Right hindlimb (tissue), 1 donor: ENCODE measurements around the gene ATP8A2.
A peak's percentile ranks its signal among the peaks of the same experiment; 100 is the strongest.
"Not testable (repeated sequence)": the region's sequence is repeated elsewhere in the genome, so short reads cannot be mapped to it uniquely, and the experiment has no call there.

ENCODE experiments used
- DNase-seq: peaks from one replicate; pipeline ENCODE4 v3.0.0-alpha.2; 2018

ATP8A2 gene

DNA sequence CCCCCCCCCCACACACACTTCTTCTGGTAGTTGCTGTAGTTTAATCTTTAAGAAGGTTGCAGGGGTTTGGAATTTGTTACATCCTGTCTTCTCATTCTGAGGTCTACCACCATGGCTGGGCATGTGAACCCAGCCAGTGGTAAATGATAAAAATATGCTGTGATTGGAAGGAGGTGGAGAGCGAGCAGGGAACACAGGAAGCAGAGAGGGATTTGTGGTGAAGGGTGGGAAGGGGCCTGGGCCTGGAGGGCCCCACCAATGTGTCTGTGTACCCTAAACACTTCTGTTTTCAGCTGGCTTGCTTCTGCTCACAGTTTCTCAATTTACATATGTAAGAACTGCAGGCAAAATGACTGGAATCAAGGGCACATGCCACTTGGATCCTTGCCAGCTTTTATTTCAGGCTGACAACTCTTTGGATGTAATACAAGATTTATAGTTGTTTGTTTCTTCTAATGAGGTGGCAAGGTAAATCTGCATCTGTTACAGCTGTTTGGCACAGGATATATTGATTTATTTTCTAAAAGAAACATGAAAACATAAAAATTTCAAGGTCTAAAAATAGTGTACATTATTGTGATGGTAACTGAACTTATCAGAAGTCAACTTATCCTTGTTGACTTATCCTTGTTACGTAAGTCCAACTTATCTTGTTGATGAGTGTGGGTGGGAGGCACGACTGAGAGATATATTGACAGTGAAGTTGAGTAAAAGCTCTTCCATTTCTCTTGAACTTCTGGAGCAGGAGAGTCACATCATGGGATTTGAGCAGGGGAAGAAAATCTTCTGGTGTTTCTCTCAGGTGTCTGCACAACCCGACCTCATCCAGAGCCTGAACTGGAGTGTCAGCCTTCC, 366.8 kb downstream of the ATP8A2 start:
- peak; percentile 38 for DNase-seq

DNA sequence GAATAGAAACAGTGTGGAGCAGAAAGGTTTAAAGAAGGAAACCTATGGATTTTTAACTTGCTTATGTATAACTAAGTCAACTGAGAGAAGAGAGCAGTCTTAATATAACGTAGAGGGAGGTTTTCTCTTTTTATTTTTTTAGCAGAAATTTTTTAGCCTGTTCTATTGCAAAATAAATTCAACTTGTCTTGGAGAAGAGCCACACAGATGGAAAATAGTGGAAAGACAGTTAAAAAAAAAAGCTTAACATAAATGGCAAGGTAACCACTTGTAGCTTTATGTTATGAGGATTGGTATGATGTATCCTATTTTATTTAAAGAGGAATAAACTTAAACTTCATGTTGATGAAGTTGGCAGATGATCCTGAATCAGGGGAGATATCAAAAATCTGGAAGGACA, 367.6 kb downstream of the ATP8A2 start:
- no peak for DNase-seq

DNA sequence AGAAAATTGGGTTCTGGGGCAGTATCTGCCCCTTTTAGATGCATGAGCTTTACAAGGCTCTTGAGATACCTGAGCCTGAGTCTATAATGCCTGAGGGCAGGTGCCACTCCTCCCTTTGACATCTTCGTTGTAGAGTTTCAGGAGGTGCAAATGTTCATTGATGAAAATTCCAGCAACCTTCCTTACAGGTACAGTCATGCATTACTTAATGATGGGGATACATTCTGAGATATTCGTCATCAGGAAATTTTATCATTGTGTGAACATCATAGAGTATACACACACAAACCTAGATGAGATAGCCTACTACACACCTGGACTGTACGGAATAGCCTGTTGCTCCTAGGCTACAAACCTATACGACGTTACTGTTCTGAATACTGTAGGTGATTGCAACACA, 370.0 kb downstream of the ATP8A2 start:
- no peak for DNase-seq

DNA sequence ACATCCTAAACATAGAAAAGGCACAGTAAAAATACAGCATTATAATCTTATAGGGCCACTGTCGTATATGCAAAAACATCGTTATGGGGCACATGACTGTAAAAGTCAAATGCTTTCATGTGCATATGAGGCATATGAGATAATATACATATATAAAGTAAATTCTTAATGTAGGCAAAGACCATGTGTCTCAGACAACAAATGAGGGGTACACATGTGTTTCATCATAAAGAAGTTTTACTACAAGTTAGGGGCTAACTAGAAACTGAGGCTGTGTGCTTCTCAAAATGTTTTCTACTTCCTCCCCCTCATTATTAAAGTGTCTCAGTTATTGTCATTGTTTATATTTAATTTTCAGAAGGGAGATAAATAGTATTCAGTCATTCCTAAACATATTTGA, 370.4 kb downstream of the ATP8A2 start:
- DNase-seq, result no peak

DNA sequence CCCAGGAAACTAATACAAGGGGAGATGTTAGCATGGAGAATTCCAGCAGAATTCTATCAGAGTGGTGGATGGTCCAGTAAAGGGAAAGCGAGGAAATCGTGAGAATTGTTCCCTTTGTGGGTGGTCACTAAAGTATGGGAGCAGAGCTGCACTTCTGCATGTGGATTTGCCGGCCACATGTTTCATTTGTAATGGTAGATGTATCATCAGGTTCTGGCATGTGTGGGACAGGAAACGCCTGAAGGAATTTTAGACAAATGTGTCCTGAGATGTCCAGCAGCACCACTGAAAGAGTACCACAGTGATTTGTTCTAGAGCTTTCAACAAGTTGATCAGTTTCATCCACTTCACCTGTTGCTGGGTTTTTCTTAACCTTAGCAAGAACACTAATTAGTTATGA, 371.6 kb downstream of the ATP8A2 start:
- DNase-seq, result no peak

DNA sequence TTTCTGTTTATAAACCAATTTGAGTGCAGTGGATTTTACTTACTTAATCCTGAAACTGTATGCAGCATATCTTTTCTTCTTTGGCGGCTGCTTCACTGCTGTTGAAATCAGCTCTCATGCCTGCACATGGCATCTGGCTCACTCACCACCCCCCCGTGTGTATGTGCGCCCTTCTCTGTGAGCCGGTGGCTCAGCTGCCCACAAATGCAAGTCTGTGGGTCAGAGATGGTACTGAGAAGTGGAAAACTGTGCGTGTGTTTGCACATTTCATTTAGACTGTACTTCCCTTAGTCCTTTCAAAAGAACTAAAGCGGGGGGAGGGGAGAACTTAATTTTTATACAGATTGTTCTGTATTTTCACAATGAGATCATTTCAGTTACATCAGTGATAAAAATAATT, 372.4 kb downstream of the ATP8A2 start:
- peak; percentile 46 for DNase-seq

DNA sequence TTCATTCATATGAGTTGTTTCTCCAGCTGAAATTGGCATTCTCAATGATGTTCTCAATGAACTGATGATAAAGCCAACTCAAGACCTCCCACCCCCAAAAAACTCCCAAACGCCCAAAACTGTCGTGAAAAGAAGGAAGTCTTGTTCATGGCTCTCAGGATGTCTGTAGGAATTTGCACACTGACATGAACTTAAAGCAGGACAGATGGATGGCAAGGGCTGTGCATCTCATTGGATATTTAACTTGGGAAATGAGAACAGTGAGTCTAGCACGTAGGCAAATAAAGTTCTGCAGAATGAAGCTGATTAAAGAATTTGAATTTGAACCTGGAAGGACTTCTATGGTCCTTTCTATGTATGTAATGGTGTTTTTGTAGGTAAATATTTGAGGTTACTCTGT, 374.4 kb downstream of the ATP8A2 start:
- no peak for DNase-seq

DNA sequence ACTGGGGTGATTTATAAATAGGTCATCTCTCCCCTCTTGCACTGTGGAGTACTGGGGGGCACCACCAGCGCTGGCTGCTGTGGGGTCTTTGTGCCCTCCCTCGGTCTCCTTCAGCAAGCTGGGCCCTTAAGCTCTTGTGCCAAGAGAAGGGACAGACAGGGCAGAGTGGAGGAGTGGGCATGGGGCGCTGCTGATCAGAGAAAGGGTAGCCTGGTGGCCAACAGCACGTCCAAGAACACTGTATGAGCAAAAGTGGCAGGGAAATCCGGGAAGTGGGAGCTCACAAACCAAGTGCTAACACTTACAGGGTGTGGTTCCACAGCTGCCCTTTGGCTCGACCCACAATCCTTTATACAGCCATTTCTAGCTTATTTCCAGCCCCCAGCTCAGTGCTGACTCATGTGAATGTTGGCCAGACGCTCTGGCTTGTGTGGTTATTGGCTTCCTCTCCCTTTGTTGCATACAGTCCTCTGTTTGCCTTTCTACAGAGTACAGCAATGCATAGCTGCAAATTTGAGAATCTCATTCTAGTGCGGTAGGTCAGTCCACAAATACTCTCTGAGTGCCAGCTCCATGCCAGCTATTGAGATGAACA, 381.3 kb downstream of the ATP8A2 start:
- DNase-seq, result peak; percentile 91

DNA sequence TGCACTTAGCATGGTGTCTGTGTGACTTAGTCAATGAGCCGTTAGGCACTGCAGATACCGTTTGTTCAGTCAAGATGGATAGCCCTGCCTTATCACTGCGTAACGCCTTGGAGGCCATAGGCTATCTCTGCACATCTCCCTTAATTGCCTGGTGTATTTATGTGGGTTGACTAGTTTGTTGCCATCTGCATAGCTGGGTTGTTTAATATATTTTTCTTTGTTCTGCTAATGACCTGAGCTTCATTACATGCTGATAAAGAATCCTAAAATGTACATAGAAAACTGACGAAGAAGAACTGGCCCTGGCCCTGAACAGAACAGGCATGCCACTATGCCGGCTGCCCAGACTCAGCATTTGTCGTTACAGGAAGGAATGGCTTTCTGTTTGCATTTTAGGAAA, 382.2 kb downstream of the ATP8A2 start:
- DNase-seq, result no peak

DNA sequence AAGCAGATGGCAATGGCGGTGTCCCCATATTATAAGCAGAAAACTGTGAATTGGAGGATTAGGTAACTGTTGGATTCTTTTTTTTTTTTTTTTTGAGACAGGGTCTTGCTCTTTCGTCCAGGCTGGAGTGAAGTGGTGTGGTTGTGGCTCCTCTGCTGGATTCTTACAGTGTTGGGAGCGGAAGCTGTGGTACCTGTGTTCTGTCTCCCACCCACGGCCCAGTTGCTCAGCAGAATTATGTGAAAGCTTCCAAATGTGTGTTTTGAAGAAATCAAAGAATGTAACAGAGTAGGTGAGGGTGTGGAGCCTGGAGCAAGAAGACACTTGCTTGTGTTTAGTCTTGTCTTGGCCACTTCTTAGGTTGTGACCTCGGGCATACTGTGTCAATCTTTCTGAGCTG, 384.5 kb downstream of the ATP8A2 start:
- no peak for DNase-seq

DNA sequence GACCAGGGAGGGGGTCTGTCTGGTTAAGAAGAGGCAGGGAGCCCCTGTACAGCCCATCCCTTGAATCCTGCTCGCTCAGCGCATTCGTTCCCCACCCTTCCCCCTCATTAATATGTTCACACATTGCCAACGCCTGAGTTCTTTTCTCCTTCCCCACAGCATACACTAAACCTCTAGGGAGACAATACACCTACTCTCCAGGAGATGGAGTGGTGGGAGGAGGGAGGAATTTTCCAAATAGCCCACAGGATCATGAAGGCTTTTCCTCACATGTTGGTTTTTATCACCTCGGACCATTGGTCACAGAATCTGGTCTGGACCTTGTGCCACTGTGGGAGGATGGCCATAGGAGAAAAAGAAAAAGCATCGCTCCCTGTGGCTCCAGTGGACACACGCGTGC, 385.1 kb downstream of the ATP8A2 start:
- DNase-seq, result no peak

DNA sequence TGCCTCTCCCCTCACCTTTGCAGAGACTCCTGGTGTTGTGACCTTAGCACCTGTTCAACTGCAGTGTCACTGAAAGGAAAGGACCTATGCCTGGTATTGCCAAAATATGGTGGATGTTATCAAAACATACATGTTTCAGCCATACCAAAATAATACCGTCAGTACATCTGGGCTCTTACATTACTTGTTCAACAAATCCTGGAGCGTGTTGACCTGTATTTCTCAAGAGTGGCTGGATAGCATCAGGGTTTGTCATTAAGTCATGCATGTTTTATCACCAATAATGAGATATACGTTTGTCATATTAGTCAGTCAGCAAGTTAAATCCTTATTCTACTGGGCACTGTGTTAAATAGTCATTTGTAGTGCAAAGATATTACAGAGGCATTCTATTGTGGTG, 389.3 kb downstream of the ATP8A2 start:
- no peak for DNase-seq

DNA sequence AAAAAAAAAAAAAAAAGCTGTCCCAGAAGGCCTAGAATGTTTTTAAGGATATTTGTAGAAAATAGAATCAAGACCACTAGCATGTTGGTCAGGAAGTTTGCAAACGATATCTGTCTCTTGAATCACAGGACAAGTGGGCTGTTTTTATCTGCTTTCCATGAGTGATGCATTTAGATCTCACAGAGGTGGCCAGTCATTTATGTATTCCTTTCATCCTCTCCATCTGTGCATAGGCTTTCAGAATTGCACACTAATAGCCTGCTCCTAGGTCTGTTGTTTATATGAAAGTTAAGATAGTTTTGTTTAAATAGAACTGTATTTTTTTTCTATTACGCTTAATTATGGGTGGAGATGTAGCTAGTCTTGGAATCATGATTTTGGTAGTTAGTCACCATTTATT, 390.5 kb downstream of the ATP8A2 start:
- no peak for DNase-seq

DNA sequence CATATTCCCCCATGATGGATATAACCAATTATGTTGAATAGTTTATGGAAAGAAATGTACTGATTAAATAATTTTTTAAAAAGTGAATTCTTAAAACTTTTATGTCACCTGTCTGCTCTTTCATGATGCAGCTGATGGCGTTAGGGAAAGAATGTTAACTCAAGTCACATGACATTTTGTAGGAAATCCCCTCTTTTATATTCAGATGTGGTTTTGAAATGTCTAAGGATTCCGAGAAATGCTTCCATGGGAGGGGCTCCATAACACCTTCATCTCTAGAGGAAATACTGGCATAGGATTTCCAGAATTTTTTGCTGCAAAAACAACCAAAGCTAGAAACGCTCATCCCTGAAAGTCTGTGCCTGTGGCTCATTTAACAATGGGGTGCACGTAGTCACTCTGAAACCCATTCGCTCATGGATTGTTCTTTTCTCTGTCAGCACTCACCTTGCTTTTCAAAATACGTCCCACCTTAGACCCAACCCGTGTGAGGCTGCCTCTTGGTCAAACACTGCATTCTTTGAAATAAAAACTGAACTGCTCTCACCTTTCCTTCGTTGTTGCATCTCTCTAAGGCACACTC, 391.1 kb downstream of the ATP8A2 start:
- no peak for DNase-seq

DNA sequence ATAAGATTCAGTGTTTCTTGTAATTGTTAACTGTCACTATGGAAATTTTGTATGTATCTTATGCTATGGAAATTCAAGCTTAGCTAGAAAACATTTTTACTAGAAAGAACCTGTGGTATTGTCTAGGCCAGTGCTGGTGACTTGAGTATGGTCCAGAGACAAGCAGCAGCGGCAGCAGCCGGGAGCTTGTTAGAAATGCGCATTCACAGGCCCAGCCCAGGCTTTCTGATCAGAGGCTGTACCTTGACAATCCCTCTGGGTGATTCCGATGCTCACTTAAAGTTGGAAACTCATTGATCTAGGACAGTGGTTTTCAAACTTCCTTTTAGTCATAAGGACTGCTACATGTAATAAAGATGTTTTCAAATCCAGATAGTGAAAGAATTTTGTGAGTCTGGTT, 392.6 kb downstream of the ATP8A2 start:
- no peak for DNase-seq

DNA sequence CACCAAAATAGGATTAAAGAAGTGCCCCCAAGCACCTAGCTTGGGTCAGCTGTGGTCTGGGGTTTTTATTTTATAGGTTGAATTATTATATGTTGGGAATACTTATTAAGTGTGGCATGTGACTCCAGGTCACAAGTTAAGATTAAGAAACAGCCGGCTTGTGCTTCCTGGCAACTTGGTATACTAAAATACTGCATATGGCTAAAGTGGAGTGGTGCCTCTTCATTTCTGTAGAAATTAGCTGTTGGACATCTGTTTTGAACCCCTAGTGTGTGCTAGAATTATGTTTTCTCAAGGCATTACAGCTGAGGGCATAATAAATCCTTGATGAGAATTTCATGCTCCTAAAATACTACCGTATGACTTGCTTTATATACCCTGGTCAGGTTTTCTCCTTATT, 393.5 kb downstream of the ATP8A2 start:
- no peak for DNase-seq

DNA sequence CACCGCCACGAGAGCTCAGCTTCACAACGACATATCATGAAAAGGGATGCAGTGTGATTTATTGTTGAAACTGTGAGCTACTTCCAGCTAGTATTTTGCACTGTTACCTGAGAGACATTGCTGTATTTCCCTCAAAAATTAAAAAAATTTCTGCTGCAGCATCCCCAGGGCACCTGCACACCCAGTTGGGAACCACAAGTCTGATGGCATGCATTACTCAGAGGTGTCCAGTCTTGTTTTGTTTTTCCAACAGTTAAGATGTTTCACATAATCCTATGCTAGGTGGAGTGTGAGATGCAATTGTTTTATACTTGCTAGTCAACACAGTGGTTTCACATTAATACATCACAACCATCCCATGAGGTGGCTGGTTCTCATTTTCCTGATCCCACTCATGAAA, 394.8 kb downstream of the ATP8A2 start:
- DNase-seq, result no peak

DNA sequence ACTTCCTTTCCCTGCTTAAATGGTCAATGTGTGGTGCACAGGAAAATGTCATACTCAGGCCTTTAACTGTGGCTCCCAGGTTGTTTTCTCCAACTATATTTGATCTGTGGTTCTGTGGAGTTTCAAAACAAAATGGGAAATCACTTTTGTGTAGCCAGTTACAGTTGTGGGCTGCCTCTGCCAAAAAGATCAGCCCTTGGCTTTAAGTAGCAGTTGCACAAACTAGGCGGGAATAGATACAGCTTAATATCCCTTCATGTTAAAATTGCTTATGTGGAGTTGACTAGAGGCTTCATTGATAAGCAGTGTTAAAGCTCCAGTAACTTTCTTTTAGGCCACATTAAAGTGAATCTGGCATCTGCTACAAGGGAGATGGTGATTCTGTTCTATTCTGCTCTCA, 395.2 kb downstream of the ATP8A2 start:
- DNase-seq, result no peak

DNA sequence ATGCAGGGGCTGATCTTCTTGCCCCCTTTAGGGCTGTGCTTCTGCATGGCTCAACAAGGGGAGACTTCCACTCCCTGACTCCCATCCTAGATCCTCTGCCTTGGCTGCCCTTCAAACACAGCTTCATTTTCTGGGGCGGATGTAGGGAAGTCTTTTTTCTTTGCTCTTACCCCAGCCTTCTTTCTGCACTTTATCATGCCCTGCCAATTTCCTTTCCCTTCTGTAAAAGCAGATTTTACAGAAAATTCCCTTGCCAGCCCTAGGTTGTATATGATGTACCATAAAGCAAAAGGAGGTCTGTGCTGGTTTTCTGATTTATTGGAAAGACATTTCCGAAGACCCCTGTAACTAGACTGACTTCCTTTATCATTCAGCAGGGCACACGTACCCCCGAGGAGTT, 396.6 kb downstream of the ATP8A2 start:
- DNase-seq, result no peak

DNA sequence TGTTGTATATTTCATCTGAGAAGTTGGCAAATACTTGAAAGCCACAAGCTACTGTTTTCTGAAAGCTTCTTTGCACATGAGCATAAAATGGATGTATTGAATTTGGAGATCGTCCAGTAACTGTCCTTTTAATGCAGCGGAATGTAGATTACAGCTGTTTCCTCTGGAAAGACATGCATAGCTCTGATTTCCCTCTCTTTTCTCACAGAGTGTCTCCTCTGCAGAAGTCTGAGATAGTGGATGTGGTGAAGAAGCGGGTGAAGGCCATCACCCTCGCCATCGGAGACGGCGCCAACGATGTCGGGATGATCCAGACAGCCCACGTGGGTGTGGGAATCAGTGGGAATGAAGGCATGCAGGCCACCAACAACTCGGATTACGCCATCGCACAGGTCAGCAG, 397.1 kb downstream of the ATP8A2 start:
- DNase-seq, result peak; percentile 45

DNA sequence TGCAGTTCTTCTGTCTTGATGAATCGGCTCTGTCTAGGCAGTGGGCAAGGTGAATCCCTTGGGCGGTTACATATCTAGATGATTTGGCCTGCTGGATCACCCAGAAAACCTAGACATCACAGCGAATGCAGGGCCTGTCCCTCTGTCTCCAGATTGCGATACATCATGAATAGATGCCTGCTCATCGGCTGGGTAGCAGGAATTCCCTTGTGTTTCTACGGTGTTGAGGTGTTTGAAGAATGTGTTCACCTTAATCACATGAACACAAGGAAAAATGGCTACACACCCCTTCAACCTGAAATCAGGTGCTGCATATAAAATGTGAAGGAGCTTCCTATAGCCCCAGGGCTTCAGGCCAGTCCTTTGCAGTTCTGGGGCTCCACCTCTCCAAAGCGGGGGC, 398.8 kb downstream of the ATP8A2 start:
- no peak for DNase-seq

DNA sequence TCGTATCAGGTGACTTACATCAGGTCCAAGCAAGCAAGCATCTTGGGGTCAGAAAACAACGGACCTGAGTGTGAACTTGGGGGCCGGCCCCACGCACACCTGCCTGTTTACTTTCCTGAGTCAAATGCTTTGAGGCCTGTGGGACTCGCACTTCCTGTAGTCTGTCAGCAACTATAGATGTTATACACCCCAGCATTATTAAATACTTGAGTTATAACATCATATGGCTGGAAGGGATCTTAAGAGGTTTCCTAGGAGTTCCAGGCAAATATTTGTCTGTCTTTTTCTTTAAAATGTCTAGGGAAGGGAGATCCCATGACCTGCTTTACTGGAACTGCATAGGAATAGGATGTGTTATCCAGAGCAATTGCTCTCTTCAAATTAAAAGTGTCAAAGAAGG, 399.4 kb downstream of the ATP8A2 start:
- peak; percentile 63 for DNase-seq

DNA sequence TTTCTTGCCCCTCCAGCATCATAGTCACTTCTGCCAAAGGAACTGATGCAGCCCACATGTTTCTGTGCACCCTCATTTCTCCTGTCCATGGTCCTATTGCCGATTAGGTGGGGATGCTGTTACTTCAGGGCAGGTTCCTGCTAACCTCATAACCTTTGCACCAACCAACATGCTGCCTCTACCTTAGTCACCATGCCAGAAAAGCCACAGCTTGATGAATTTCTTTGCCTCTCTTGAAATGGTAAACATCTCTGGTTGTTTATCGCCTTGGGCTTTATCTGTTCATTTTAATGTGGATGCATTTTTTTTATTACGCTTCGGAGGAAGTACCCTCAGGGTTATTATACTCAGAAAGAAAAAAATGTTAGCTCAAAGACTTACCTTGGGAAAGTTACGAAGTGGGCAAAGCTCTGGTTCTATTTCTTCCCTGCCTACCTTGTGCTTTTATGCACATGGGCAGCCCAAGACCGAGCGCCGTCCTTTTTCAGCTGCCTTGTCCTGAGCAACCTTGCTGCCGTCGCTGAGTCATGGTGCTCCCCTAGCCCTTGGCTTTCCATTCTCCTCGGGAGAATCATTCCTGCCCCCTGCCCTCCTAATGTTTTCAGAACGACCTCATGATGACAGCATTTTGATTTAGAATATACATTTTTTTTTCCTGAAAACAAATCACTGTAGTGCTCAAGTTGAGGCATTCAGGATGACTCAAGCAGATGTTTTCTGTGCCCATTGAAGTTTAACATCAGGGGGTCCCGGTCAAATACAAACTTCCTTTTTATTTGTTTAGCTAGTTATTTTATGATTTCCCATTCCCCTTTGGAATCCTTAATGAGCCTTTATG, 400.1 kb downstream of the ATP8A2 start:
- peak; percentile 32 for DNase-seq

DNA sequence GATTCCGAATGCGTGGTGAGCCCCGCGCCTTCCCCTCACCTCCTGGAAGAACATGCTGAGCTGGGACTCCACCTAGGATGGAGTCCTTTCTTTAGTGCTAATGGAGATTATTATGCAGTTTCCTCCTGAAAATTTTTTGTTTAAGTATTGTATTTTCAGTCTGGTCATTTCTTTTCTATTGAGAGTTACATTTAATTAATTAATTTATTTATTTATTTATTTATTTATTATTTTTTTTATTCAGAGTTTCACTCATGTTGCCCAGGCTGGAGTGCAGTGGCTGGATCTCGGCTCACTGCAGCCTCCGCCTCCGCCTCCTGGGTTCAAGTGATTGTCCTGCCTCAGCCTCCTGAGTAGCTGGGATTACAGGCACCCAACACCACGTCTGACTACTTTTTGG, 400.8 kb downstream of the ATP8A2 start:
- not testable (repeated sequence) for DNase-seq
